SK-N-DZ (cell line): Measurements from ENCODE around the gene MAD2L2.

Source experiments
- DNase-seq: peaks from one replicate; pipeline ENCODE4 v3.0.0-alpha.2; 2015; ENCODE audit warnings: low spot score

Gene MAD2L2

DNA sequence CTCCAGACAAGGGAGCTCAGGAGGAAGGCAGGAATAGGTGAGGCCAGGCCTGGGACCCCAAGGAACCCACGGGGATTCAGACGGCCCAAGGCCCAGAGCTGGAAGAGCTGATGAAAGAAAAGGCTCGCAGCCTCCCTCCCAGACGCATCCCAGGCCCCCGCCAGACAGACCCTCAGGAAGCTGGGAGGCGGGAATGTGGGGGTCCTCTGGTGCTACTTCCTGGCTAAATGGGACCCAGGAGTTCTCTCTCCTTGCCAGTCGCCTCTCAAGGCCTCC, 27.1 kb downstream of the MAD2L2 start:
- DNase-seq: no peak

- DNase-seq: no peak
Measured at GRCh38 chr1:11653101-11653860, 27.7 kb downstream of the MAD2L2 start.

DNA sequence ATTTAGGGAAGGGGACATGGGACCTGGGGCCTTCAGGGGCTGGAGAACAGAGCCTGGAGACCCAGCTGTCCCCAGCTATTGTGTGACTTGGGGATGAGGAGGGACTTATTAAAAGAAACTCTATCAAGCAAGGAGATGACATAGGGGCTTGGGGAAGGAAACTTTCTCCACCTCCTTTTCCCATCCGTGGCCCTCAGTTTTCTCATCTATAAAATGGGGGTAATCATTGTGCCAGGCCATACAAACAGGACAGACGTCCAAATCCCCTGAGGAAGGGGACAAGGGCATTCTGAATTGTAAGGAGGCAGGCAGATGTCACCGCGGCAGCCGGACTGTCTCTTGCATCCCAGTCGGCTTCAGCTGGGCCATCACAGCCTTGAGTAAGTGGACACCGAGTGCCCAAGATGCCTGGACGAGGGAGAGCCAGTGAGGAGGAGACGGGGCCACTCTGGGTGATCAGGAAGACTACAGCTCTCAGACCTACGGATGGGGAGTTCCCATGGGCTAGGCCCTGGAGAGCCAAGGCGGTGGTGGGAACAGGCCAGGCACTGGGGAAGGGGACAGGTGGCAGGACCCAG, 28.7 kb downstream of the MAD2L2 start:
- no peak for DNase-seq

DNA sequence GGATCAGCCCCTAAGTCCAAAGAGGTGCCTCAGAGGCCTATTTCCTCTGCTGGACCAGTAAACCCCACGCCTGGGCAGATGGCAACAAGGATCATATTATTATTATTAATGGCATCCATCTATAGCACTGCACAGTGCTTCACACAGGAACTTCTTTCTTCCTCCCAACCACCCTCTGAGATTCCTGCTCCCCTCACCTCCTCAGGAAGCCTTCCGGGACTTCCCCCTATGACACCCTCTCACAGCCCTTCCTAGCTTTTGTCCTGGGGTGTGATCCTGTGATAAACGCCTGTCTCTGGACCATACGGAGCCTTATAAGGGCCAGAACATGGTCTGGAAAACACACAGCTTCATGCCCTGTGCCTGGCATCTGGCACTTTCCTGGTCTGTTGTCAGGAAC, 29.9 kb downstream of the MAD2L2 start:
- DNase-seq: no peak

DNA sequence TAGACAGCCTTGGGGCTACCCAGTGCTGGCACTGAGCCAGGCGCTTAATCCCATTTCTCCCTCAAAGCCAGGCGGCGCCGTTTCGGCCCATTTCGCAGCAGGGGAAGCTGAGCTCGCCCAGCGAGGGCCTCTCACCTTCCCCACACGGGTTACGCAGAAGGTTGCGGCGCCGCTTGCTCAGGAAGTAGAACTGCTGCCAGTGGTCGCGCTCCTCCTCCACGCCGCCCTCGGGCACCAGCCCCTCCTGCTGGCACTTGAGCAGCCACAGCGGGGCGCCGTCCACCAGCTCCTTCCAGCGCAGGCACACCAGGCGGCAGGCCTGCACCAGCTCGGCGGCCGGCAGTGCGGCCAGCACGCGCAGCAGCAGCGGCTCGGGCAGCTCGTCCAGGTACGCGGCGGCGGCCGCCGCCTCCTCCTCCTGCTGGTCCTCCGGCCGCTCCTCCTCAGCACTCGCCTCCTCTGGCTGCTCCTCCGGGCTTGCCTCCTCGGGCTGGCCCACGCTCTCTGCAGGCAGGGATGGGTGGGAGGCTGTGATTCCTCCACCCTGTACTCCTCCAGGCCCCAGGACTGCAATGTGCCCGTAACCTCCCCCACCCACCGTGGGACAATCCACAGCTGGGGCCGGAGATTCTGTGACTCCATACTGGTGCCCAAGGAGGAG, 30.5 kb downstream of the MAD2L2 start:
- DNase-seq: peak; percentile 71

GRCh38 chr1:11649624-11650330, 31.2 kb downstream of the MAD2L2 start:
- no peak for DNase-seq

GRCh38 chr1:11649237-11649623, 31.7 kb downstream of the MAD2L2 start:
- DNase-seq: no peak

DNA sequence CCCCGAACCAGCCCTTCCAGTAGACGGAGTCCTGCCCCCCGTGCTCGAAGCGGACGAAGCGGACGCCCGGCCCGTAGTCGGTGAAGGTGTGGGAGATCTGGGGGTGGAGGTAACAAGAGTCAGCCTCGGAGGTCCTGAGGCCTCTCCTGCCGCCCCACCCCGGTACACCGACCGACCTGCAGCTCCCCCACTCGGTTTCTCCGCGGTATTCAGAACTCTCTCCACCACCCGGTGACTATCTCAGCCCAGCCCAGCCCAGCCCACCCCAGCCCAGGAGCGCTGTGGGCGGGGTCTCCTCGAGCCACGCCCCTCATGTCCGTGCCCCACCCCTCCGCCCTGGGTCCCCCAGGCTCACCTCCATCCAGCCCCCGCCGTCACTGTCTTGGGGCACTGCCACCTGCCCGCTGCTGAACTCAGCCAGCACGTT, 32.2 kb downstream of the MAD2L2 start:
- DNase-seq: no peak

DNA sequence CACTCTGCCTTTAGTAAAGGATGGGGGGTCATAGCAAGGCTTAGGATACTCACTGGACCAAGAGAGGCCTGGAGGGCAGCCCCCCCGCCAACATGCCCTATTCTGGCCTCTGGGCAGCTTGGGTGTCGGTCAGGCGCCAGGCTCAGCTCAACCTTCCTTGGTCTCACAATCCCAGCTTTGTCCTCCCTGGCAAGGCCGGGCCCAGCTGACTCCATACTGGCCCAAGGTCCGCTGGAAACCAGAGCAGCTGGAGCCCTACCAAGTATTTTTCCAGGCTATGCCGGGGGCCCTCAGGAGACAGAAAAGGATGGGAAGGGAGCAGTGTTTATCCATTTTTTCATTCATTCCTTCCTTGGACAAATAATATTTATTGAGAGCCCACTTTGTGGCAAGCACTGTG, 32.9 kb downstream of the MAD2L2 start:
- no peak for DNase-seq

DNA sequence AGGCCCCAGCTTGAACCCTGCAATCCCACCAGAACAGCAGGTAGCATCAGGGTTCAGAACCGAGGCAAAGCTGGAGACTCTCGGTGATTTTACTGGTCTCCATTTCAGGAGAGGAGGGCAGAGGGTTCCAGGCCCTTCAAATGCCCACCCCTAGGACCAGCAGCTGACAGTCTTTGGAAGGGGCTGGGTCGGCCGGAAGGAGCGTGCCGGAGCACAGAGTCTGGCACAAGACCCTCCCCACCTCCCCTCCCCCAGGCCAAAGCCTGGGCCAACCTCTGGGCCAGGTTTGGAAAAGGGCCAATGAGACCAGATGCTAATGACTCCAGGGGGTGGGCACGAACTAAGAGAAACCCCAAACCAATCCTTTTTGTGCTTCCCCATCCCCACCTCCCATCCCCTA, 33.6 kb downstream of the MAD2L2 start:
- DNase-seq: no peak

GRCh38 chr1:11646317-11646716, 34.6 kb downstream of the MAD2L2 start:
- DNase-seq: no peak

DNA sequence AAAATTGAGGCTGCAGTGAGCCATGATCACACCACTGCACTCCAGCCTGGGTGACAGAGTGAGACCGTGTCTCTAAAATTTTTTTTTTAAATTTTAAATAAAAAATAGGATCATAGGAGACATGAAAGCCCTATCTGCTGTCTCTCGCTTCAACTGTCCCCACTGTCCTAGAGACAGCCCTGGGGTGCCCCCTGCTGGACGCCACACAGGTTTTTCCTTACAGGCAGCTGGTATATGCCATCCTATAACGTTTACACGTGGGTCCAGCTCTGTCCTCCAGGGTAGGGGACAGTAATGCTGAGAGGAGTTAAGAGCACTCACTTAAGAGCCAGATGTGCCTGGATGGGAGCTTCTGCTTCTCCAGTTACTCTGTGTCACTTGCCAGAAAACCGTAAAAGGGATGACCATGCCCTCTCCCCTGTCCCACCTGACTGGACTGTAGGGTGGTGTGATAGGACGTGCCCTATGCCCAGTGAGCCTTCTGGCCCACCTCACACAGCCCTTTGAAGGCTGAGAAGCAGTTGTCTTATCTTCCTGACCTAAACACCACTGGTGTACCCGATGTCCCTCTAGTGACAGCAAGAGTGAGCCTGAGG, 35.2 kb downstream of the MAD2L2 start:
- peak; percentile 72 for DNase-seq

- DNase-seq: no peak
Measured at GRCh38 chr1:11645270-11645669, 35.7 kb downstream of the MAD2L2 start.

DNA sequence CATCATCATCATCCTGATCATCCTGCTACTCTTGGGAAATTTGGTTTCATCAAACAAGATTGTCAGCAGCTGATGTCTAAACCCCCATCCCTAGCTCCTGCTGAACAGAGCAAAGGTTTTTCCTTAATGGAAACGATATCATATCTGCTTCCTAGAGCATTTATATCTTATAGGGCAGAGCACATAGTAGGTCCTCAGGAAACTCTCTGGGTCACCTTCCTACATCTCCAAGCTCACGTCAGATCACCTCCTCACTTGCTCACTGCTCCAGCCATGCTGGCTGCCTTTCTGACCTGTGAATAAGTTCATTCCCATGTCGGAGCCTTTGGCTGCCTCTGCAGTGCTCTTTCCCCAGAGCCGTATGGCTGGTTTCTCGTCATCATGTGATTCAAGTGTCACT, 37.2 kb downstream of the MAD2L2 start:
- DNase-seq: no peak

GRCh38 chr1:11642418-11643017, 38.4 kb downstream of the MAD2L2 start:
- DNase-seq: peak; percentile 58

DNA sequence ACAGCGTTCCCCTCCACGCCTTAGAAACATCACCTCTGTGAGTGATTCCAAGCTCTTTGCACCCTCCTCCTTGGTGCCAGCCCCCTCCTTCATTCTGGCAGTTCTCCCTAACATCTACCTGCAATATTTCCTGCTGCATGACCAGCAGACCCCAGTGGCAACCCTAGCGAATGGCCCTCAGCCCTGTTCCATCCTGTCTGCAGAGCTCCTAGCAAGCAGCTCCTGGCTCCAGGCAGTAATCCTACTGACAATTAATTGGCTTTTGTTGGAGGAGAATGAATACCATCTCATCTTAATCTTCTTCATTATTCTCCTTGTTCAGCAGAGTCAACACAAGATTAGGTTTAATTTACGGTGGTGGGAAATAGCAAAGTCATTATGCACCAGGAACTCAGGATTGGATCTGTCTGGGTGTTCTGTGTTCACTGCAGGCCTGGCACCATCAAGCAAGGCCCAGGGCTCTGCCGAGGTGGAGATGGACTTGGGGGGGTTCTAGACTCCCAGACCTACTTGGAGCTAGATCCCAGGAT, 39.1 kb downstream of the MAD2L2 start:
- no peak for DNase-seq

DNA sequence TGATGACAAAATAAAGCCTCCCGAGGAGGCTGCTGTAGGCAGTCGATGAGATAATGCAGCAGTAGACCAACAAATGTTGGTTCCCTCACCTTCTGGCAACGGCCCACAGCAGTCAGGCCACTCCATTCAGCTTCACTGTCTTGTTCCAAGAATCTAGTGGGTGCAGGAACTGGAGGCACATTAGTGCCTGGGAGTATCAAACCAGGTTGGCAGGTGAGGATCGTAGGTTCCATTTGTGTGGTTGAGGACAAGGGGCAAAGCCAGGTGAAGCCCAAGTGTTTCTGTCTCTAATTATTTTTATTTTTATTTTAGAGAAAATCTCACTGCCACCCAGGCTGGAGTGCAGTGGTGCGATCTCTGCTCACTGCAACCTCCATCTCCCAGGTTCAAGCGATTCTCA, 40.0 kb downstream of the MAD2L2 start:
- DNase-seq: no peak

- DNase-seq: no peak
Measured at GRCh38 chr1:11640101-11640500, 40.8 kb downstream of the MAD2L2 start.

- no peak for DNase-seq
Measured at GRCh38 chr1:11639372-11639771, 41.6 kb downstream of the MAD2L2 start.

- no peak for DNase-seq
Measured at GRCh38 chr1:11638121-11638520, 42.8 kb downstream of the MAD2L2 start.

DNA sequence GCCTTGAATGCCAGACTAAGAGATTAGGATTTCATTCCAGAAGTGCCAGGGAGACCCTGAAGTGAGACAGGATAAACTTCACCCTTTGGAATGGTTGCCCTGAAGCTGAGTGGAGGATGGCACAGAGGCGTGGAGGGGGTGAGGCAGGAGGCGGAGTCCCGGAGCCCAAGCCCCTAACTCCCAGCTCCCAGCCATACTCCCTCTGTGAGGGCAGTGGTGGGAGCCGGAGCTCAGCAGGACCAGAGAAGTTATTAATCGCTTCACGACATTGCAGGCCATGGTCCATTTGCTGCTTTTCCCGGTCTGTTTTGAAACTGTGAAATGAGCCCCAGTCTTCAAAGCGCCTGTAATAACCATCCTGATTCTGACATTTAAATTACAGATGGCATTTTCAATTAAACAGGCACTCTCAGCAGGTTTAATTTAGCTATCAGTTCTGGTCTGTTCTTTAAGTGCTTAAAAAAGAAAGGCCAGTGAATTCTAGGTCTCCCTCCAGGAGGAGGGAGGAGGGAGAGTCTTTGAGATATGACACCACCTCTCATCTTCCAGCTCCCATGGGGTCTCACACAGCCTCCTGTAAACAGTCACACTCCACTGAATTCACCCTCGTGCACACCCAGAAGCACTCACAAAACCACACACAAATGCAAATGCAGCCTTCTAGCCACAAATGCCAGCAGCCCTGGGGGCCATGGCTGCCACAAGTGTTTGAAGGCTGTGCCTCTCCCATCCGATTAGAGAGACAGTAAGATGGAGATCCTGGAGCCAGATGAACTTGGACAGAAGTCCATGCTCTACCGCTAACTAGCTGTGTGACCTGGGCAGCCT, 46.4 kb downstream of the MAD2L2 start:
- DNase-seq: no peak
